H1 (cell line): ENCODE measurements around the gene MCF2L. TPM values are rescaled to one million over a fixed set of nuclear protein-coding genes. Genes with fewer than 3 reads are reported as not detected.

Experiments
- SIX5 ChIP-seq: IDR thresholded peaks from 2 replicates; pipeline ENCODE4 v1.6.1; 2011; ENCODE audit warnings: mild to moderate bottlenecking, low read depth, low read length
- TCF12 ChIP-seq: IDR thresholded peaks from 2 replicates; pipeline ENCODE4 v1.6.1; 2011; ENCODE audit warnings: low read depth, mild to moderate bottlenecking, low read length
- polyA plus RNA-seq, 7 experiments: library from polyadenylated mRNA; depleted of rRNA in 3 of 7; stranded (reverse) in 5 of 7; unstranded in 2 of 7; fragments of >200 nt in 5 of 7; fragments of 200-250 nt in 2 of 7; gene quantifications; 1 replicate in 5 of 7; 2 replicates in 1 of 7; 4 replicates in 1 of 7; pipeline versions ENCODE4 v1.2.1 to v1.2.3, GENCODE V29; 2011 to 2013; ENCODE audit warnings: missing spikeins in 2 of 7, mixed read lengths in 2 of 7
- total RNA-seq: library from RNA; stranded (reverse); fragmentation: NEBNext Ultra II Directional; extraction: Animal tissue kit (Norgen Biotek cat#: 25700); gene quantifications from 2 replicates; pipeline ENCODE4 v1.2.1, GENCODE V29; 2021

Gene MCF2L
- total and polyA plus RNA-seq, 2 of the 8 experiments (the other 6 are each of a cell fraction or from before 2014, with no cell fraction given) = 10.1 to 24.4 TPM

DNA sequence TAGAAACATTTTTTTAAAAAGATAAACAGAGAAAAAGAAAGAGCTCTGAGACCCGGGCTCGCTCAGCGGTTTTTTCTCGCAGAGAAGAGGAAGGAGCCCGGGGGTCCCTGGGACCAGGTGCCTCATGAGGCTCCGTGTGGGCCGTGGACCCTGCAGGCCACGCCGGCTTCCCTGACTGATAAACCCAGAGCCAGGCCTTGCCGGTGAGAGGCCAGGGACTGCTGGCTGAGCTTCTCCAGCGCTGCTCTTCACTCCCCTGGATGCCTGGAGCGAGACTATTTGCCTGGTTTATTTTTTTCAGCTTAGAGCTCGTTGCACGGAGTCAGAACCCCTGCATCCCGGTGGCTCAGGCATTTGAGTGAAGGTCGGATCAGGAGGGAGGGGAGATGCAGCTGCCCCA, 83.2 kb downstream of the MCF2L start (continued):
- TF ChIP-seq SIX5 (no peak), TCF12 (no peak)
